H9 (cell line): Measurements from ENCODE around the gene NDC80. TPM values are rescaled to one million over a fixed set of nuclear protein-coding genes. Genes with fewer than 3 reads are reported as not detected.

Experiments used
- DNase-seq: peaks from one replicate; pipeline ENCODE4 v3.0.0-alpha.2; 2017
- H2AFZ ChIP-seq: one replicate; pipeline ENCODE4 v1.6.1; 2013; ENCODE audit warnings: mild to moderate bottlenecking, low read length, control low read depth, moderate library complexity
- H2AK5ac ChIP-seq: 2 replicates; pipeline ENCODE4 v1.6.1; 2013; ENCODE audit warnings: low read length, control low read depth, mixed read lengths; ENCODE audit not compliant: insufficient read length
- H2BK120ac ChIP-seq: one replicate; pipeline ENCODE4 v1.6.1; 2013; ENCODE audit warnings: low read depth, mild to moderate bottlenecking, low read length, control low read depth, inconsistent platforms; ENCODE audit not compliant: poor library complexity, severe bottlenecking
- H2BK12ac ChIP-seq: 2 replicates; pipeline ENCODE4 v1.6.1; 2013; ENCODE audit warnings: low read length, control low read depth, mixed read lengths, low read depth; ENCODE audit not compliant: insufficient read length
- H2BK15ac ChIP-seq: 2 replicates; pipeline ENCODE4 v1.6.1; 2013; ENCODE audit warnings: low read depth, low read length, control low read depth
- H2BK20ac ChIP-seq: one replicate; pipeline ENCODE4 v1.6.1; 2013; ENCODE audit warnings: low read depth, mild to moderate bottlenecking, low read length, control low read depth, inconsistent platforms; ENCODE audit not compliant: poor library complexity, severe bottlenecking
- H2BK5ac ChIP-seq: 2 replicates; pipeline ENCODE4 v1.6.1; 2013; ENCODE audit warnings: low read length, control low read depth, mixed read lengths; ENCODE audit not compliant: insufficient read length
- H3K14ac ChIP-seq: 2 replicates; pipeline ENCODE4 v1.6.1; 2013; ENCODE audit warnings: low read length, control low read depth; ENCODE audit not compliant: insufficient read depth
- H3K18ac ChIP-seq: 2 replicates; pipeline ENCODE4 v1.6.1; 2013; ENCODE audit warnings: low read depth, mild to moderate bottlenecking, mixed read lengths, low read length, control low read depth; ENCODE audit not compliant: insufficient read length
- H3K23ac ChIP-seq: 2 replicates; pipeline ENCODE4 v1.6.1; 2013; ENCODE audit warnings: low read length, control low read depth, mixed read lengths, low read depth; ENCODE audit not compliant: insufficient read length
- H3K23me2 ChIP-seq: 2 replicates; pipeline ENCODE4 v1.6.1; 2013; ENCODE audit warnings: low read depth, mild to moderate bottlenecking, mixed read lengths, low read length, control low read depth; ENCODE audit not compliant: insufficient read length, poor library complexity, severe bottlenecking
- H3K27ac ChIP-seq: 2 replicates; pipeline ENCODE4 v1.5.1; 2013; ENCODE audit warnings: low read length, control low read depth, mixed read lengths, low read depth; ENCODE audit not compliant: insufficient read length
- H3K27me3 ChIP-seq: 2 replicates; pipeline ENCODE4 v1.6.1; 2013; ENCODE audit warnings: low read length, control low read depth, inconsistent platforms; ENCODE audit not compliant: insufficient read depth
- H3K4ac ChIP-seq: 2 replicates; pipeline ENCODE4 v1.6.1; 2013; ENCODE audit warnings: low read depth, mild to moderate bottlenecking, control low read depth, inconsistent platforms, low read length, moderate library complexity
- H3K4me1 ChIP-seq: 2 replicates; pipeline ENCODE4 v1.6.1; 2013; ENCODE audit warnings: low read length, control low read depth, inconsistent platforms; ENCODE audit not compliant: insufficient read depth
- H3K4me2 ChIP-seq: 2 replicates; pipeline ENCODE4 v1.6.1; 2013; ENCODE audit warnings: low read length, control low read depth, mixed read lengths; ENCODE audit not compliant: insufficient read length, insufficient read depth
- H3K56ac ChIP-seq: 2 replicates; pipeline ENCODE4 v1.6.1; 2013; ENCODE audit warnings: low read depth, mild to moderate bottlenecking, mixed read lengths, low read length, control low read depth; ENCODE audit not compliant: insufficient read length
- H3K79me1 ChIP-seq: 2 replicates; pipeline ENCODE4 v1.6.1; 2013; ENCODE audit warnings: low read depth, mild to moderate bottlenecking, moderate library complexity, low read length, control low read depth, inconsistent platforms; ENCODE audit not compliant: insufficient read depth, poor library complexity, severe bottlenecking
- H3K79me2 ChIP-seq: 2 replicates; pipeline ENCODE4 v1.6.1; 2013; ENCODE audit warnings: low read length, control low read depth, inconsistent platforms; ENCODE audit not compliant: insufficient read depth
- H3K9ac ChIP-seq: 2 replicates; pipeline ENCODE4 v1.6.1; 2013; ENCODE audit warnings: low read length, control low read depth, mixed read lengths; ENCODE audit not compliant: insufficient read length; ENCODE audit errors: extremely low read depth
- H3K9me3 ChIP-seq: one replicate; pipeline ENCODE4 v1.6.1; 2013; ENCODE audit warnings: low read depth, low read length, inconsistent platforms; ENCODE audit not compliant: control insufficient read depth
- H3T11ph ChIP-seq: one replicate; pipeline ENCODE4 v1.6.1; 2013; ENCODE audit warnings: mild to moderate bottlenecking, low read length, control low read depth, inconsistent platforms
- H4K20me1 ChIP-seq: one replicate; pipeline ENCODE4 v1.6.1; 2013; ENCODE audit not compliant: control insufficient read depth, insufficient read length, insufficient read depth
- H4K5ac ChIP-seq: 2 replicates; pipeline ENCODE4 v1.6.1; 2013; ENCODE audit warnings: low read depth, mild to moderate bottlenecking, mixed read lengths, low read length, control low read depth; ENCODE audit not compliant: insufficient read length
- H4K8ac ChIP-seq: replicated peaks from 2 replicates; pipeline ENCODE4 v1.6.1; 2013; ENCODE audit warnings: low read length, control low read depth, mixed read lengths, low read depth; ENCODE audit not compliant: insufficient read length
- H4K91ac ChIP-seq: 2 replicates; pipeline ENCODE4 v1.6.1; 2013; ENCODE audit warnings: low read depth, mild to moderate bottlenecking, moderate library complexity, mixed read lengths, low read length, control low read depth; ENCODE audit not compliant: insufficient read length
- H3K27ac Mint-ChIP-seq, 3 experiments: 2 replicates in 2 of 3; 3 replicates in 1 of 3; pipeline ENCODE4 v1.8.0; 2020 to 2021; ENCODE audit warnings: mixed read lengths in 3 of 3, mild to moderate bottlenecking in 1 of 3, moderate library complexity in 1 of 3
- H3K27me3 Mint-ChIP-seq: 2 replicates; pipeline ENCODE4 v1.8.0; 2021; ENCODE audit warnings: low read depth, mild to moderate bottlenecking, moderate library complexity, mixed read lengths
- H3K36me3 Mint-ChIP-seq, 3 experiments: 2 replicates in 2 of 3; 3 replicates in 1 of 3; pipeline ENCODE4 v1.8.0; 2020 to 2021; ENCODE audit warnings: low read depth in 3 of 3, mixed read lengths in 3 of 3; ENCODE audit not compliant: insufficient read depth in 1 of 3
- H3K4me1 Mint-ChIP-seq, 2 experiments: 2 replicates each; pipeline ENCODE4 v1.8.0; 2020; ENCODE audit warnings: mixed read lengths in 2 of 2
- H3K4me3 Mint-ChIP-seq, 2 experiments: 2 replicates in 1 of 2; 3 replicates in 1 of 2; pipeline ENCODE4 v1.8.0; 2020 to 2021; ENCODE audit warnings: mild to moderate bottlenecking in 2 of 2, mixed read lengths in 2 of 2, moderate library complexity in 1 of 2
- H3K9me3 Mint-ChIP-seq, 2 experiments: 2 replicates in 1 of 2; 3 replicates in 1 of 2; pipeline ENCODE4 v1.8.0; 2020; ENCODE audit warnings: mild to moderate bottlenecking in 2 of 2, mixed read lengths in 2 of 2, moderate library complexity in 1 of 2
- WGBS: extraction: QIAGEN DNeasy Blood & Tissue Kit; methylation state at CpG from one replicate; pipeline ENCODE4 v1.1.7; 2013; ENCODE audit warnings: missing lambda C conversion rate, low lambda C conversion rate, mixed read lengths; ENCODE audit not compliant: insufficient read length; ENCODE audit errors: extremely low coverage; 5-methylcytosine and 5-hydroxymethylcytosine counted together
- total RNA-seq: library from RNA; stranded (reverse); gene quantifications from 2 replicates; pipeline ENCODE4 v1.2.1, GENCODE V29; 2021
- TF ChIP-seq, protein P1 (sequence below): fragments of 200-600 bp; sonication (generic); conservative IDR thresholded peaks from 3 replicates; pipeline ENCODE4 v1.8.0; 2021; ENCODE audit warnings: antibody characterized with exemption, mild to moderate bottlenecking

Gene NDC80
- total RNA-seq, 1 experiment from 2014 or later, result 39.5 TPM

DNA sequence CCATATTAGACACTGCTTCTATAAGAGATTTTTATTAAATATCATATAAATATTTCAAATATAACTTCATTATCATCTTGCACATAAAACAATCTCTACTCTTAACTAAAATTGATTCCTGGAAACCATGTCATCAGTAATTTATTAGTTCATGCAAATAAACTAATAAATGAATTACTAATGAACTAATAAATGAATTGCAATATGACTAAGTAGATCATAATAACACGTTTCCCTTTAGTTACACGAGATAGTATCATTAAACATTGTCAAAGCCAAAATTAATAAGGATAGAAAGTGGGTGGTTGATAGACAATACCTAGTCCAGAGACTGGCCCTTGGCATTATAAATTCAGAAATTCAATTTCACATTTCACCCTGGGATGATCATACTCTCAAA is 26.2 kb upstream of the NDC80 start:
- no peak overlapping the region for H3K27ac ChIP-seq
- H3K9me3 Mint-ChIP-seq, result no peaks in the 10 kb centered on the region
- TF ChIP-seq, protein P1, sequence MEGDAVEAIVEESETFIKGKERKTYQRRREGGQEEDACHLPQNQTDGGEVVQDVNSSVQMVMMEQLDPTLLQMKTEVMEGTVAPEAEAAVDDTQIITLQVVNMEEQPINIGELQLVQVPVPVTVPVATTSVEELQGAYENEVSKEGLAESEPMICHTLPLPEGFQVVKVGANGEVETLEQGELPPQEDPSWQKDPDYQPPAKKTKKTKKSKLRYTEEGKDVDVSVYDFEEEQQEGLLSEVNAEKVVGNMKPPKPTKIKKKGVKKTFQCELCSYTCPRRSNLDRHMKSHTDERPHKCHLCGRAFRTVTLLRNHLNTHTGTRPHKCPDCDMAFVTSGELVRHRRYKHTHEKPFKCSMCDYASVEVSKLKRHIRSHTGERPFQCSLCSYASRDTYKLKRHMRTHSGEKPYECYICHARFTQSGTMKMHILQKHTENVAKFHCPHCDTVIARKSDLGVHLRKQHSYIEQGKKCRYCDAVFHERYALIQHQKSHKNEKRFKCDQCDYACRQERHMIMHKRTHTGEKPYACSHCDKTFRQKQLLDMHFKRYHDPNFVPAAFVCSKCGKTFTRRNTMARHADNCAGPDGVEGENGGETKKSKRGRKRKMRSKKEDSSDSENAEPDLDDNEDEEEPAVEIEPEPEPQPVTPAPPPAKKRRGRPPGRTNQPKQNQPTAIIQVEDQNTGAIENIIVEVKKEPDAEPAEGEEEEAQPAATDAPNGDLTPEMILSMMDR, result no peak
- H3K79me1 ChIP-seq, result no peaks in the 10 kb centered on the region
- H3K23me2 ChIP-seq, result no peaks in the 10 kb centered on the region
- no peak for DNase-seq
- no peak overlapping the region for H2BK20ac ChIP-seq
- H2BK15ac ChIP-seq, result no peak overlapping the region
- no peaks in the 10 kb centered on the region for H3K27me3 Mint-ChIP-seq
- H2BK12ac ChIP-seq, result no peak overlapping the region
- H3K27ac Mint-ChIP-seq, result no peak overlapping the region
- H2AFZ ChIP-seq, result no peak overlapping the region
- no peak overlapping the region for H2BK120ac ChIP-seq
- H3K9ac ChIP-seq, result no peak overlapping the region
- H2BK5ac ChIP-seq, result no peak overlapping the region
- H3K4me2 ChIP-seq, result no peak overlapping the region
- H3K27me3 ChIP-seq, result no peaks in the 10 kb centered on the region
- no peak overlapping the region for H3K4ac ChIP-seq
- H4K91ac ChIP-seq, result no peak overlapping the region
- no peaks in the 10 kb centered on the region for H4K20me1 ChIP-seq
- H4K5ac ChIP-seq, result no peak overlapping the region
- no peak overlapping the region for H3K56ac ChIP-seq
- no peak overlapping the region for H4K8ac ChIP-seq
- H3K36me3 Mint-ChIP-seq, result peaks cover 0 to 9% (median 2%) of the 10 kb centered on the region in 3 experiments; a peak in 4 of 7 replicates
- no peak overlapping the region for H3K18ac ChIP-seq
- H3T11ph ChIP-seq, result no peak overlapping the region
- no peak overlapping the region for H3K4me3 Mint-ChIP-seq
- no CpG with 5 or more reads among the region's 2 CpGs for WGBS
- no peak overlapping the region for H2AK5ac ChIP-seq
- H3K4me1 Mint-ChIP-seq, result no peaks in the 10 kb centered on the region; a peak in 1 of 4 replicates
- no peaks in the 10 kb centered on the region for H3K9me3 ChIP-seq
- H3K14ac ChIP-seq, result no peak overlapping the region
- H3K4me1 ChIP-seq, result no peaks in the 10 kb centered on the region; the same call in 1 of the 2 replicates
- no peak overlapping the region for H3K23ac ChIP-seq
- no peaks in the 10 kb centered on the region for H3K79me2 ChIP-seq
